ENCODE measurements around the gene GPR37. TPM values are rescaled to one million over a fixed set of nuclear protein-coding genes. Genes with fewer than 3 reads are reported as not detected.

The GPR37 gene
- total RNA-seq, 4 donors from 2014 or later = 1.1 TPM; not detected in 2

GRCh38 chr7:124697746-124698145, 67.8 kb downstream of the GPR37 start:
- H3K27me3 ChIP-seq = no peaks in the 10 kb centered on the region
- no peaks in the 10 kb centered on the region for H3K36me3 ChIP-seq
- in situ Hi-C loops (cut with MboI; ENCODE audit: low pct_ligation_motif_present in 1 of 4, low pct_unique_long_range_greater_than_20kb in 1 of 4, low sequenced_read_pairs in 3 of 4) = no loop called here
- no peak for TF ChIP-seq EP300 (IDR thresholded peaks at IDR 0.05; ENCODE audit: low read depth)
- TF ChIP-seq POLR2A (IDR thresholded peaks at IDR 0.05) = no peak
- TF ChIP-seq CTCF (IDR thresholded peaks at IDR 0.05) = no peak
- no peak for TF ChIP-seq POLR2AphosphoS5 (IDR thresholded peaks at IDR 0.05)
- no peak for DNase-seq
- 76 to 81% methylated on average over 4 of the region's 4 CpGs for WGBS, 2 donors (ENCODE audit: low coverage in 1 of 2)
- intact Hi-C loops (cut with DNase I; ENCODE audit: low total_unique reads) = no loop called here
- no peak overlapping the region for H3K27ac ChIP-seq
- H3K4me1 ChIP-seq = no peaks in the 10 kb centered on the region
- no peaks in the 10 kb centered on the region for H3K9me3 ChIP-seq
- no peak overlapping the region for H3K4me3 ChIP-seq

Other genes with a start within 250 kb of the GPR37 start
- 10 to 100 TPM in 3 of 4 donors, 1 to 10 TPM in 1; 3.7 to 15.1 (median 14.7) TPM for gene POT1, start 164.0 kb upstream of the GPR37 start, total RNA-seq

Measured in transverse colon (tissue), 4 donors.